HG02678 (cell line): Measurements from ENCODE around the gene TFR2.

Source experiments
- ATAC-seq: cut with Tn5 transposase; IDR thresholded peaks from one replicate; pipeline ENCODE4 v1.9.1; 2021; ENCODE audit warnings: mild to moderate bottlenecking, moderate library complexity; ENCODE audit not compliant: unreplicated experiment

The TFR2 gene

GRCh38 chr7:100613412-100614175 is 27.8 kb downstream of the TFR2 start:
- no peak for ATAC-seq

GRCh38 chr7:100612730-100613390 is 28.5 kb downstream of the TFR2 start:
- no peak for ATAC-seq

- peak; percentile 90 for ATAC-seq
Measured at GRCh38 chr7:100611983-100612729, 29.2 kb downstream of the TFR2 start, which contains the start of gene MOSPD3. TSS of gene MOSPD3 (plus strand) at chr7:100612540. CDS start at chr7:100612792, 252 bp downstream.

- ATAC-seq = no peak
Measured at GRCh38 chr7:100609958-100610357, 31.4 kb downstream of the TFR2 start.

- no peak for ATAC-seq
Measured at GRCh38 chr7:100607111-100607510, 34.2 kb downstream of the TFR2 start.

GRCh38 chr7:100606313-100606712 is 35.0 kb downstream of the TFR2 start:
- no peak for ATAC-seq

GRCh38 chr7:100604976-100605911 is 36.1 kb downstream of the TFR2 start:
- ATAC-seq = no peak

GRCh38 chr7:100604028-100604975 is 37.0 kb downstream of the TFR2 start:
- ATAC-seq = peak; percentile 70

GRCh38 chr7:100603726-100604027 is 37.7 kb downstream of the TFR2 start:
- peak; percentile 17 for ATAC-seq

GRCh38 chr7:100602889-100603725 is 38.2 kb downstream of the TFR2 start:
- ATAC-seq = no peak

- ATAC-seq = no peak
Measured at GRCh38 chr7:100600730-100601038, 40.7 kb downstream of the TFR2 start.

GRCh38 chr7:100599911-100600729 is 41.2 kb downstream of the TFR2 start:
- no peak for ATAC-seq

- ATAC-seq = no peak
Measured at GRCh38 chr7:100598425-100598824, 42.9 kb downstream of the TFR2 start.

GRCh38 chr7:100595188-100595587 is 46.2 kb downstream of the TFR2 start:
- ATAC-seq = no peak

GRCh38 chr7:100591596-100591995 is 49.8 kb downstream of the TFR2 start:
- no peak for ATAC-seq

- no peak for ATAC-seq
Measured at GRCh38 chr7:100590077-100590737, 51.1 kb downstream of the TFR2 start.

GRCh38 chr7:100589341-100589947 is 51.9 kb downstream of the TFR2 start:
- no peak for ATAC-seq
